ENCODE data around the gene LDAH.
"Not testable (repeated sequence)": the region's sequence is repeated elsewhere in the genome, so short reads cannot be mapped to it uniquely, and the experiment has no call there.

Gene LDAH

GRCh38 chr2:20722592-20723240, 100.2 kb downstream of the LDAH start:
- Histone ChIP-seq H3K4me3 (ENCODE audit: severe bottlenecking) (no peak overlapping the region), H3K27me3 (ENCODE audit: insufficient read depth, poor library complexity, severe bottlenecking) (no peaks in the 10 kb centered on the region), H3K9me3 (ENCODE audit: severe bottlenecking) (peaks cover 2% of the 10 kb centered on the region), H3K36me3 (ENCODE audit: low read depth) (peaks cover 7% of the 10 kb centered on the region; the same call in 1 of the 2 replicates), H3K27ac (ENCODE audit: poor library complexity, severe bottlenecking) (no peak overlapping the region), H3K4me1 (ENCODE audit: insufficient read depth, poor library complexity, severe bottlenecking) (no peaks in the 10 kb centered on the region)
- no peak for TF ChIP-seq CTCF (IDR thresholded peaks at IDR 0.05; ENCODE audit: poor library complexity, severe bottlenecking)
- ATAC-seq (ENCODE audit: low read depth) (no peak), DNase-seq (ENCODE audit: low spot score) (no peak)

DNA sequence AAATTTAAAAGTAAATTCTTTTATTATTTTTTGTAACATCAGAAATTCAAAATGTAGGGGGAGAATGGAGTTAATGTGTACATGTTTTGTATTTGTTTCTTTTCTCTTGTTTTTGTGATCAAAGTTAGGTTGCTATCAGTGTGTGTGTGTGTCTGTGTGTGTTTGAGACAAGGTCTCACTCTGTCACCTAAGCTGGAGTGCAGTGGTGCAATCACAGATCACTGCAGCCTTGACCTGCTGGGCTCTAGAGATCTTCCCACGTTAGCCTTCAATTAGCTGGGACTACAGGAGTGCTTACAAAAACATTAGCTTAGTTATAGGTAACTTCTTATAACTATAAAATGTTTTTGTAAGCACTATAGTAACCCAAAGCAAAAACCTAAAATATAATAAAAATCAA, 105.3 kb downstream of the LDAH start:
- Histone ChIP-seq H3K4me1 (ENCODE audit: insufficient read depth, poor library complexity, severe bottlenecking) (no peaks in the 10 kb centered on the region), H3K27me3 (ENCODE audit: insufficient read depth, poor library complexity, severe bottlenecking) (no peaks in the 10 kb centered on the region), H3K4me3 (ENCODE audit: severe bottlenecking) (no peak overlapping the region), H3K9me3 (ENCODE audit: severe bottlenecking) (peaks cover 2% of the 10 kb centered on the region), H3K36me3 (ENCODE audit: low read depth) (peaks cover 4% of the 10 kb centered on the region; the same call in 1 of the 2 replicates), H3K27ac (ENCODE audit: poor library complexity, severe bottlenecking) (no peak overlapping the region)
- no peak for DNase-seq (ENCODE audit: low spot score)
- TF ChIP-seq CTCF (IDR thresholded peaks at IDR 0.05; ENCODE audit: poor library complexity, severe bottlenecking): no peak
- ATAC-seq (ENCODE audit: low read depth): no peak

GRCh38 chr2:20716164-20716563, 106.7 kb downstream of the LDAH start:
- not testable (repeated sequence) for H3K36me3 ChIP-seq (ENCODE audit: low read depth); ATAC-seq (ENCODE audit: low read depth); H3K4me1 ChIP-seq (ENCODE audit: insufficient read depth, poor library complexity, severe bottlenecking); H3K9me3 ChIP-seq (ENCODE audit: severe bottlenecking); DNase-seq (ENCODE audit: low spot score); H3K4me3 ChIP-seq (ENCODE audit: severe bottlenecking); H3K27ac ChIP-seq (ENCODE audit: poor library complexity, severe bottlenecking); H3K27me3 ChIP-seq (ENCODE audit: insufficient read depth, poor library complexity, severe bottlenecking)

DNA sequence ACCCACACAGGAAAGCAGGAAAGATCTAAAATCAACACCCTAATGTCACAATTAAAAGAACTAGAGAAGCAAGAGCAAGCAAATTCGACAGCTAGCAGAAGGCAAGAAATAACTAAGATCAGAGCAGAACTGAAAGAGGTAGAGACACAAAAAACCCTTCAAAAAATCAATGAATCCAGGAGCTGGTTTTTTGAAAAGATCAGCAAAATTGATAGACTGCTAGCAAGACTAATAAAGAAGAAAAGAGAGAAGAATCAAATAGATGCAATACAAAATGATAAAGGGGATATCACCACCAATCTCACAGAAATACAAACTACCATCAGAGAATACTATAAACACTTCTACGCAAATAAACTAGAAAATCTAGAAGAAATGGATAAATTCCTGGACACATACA, 108.5 kb downstream of the LDAH start:
- H3K36me3 ChIP-seq (ENCODE audit: low read depth); H3K4me1 ChIP-seq (ENCODE audit: insufficient read depth, poor library complexity, severe bottlenecking): not testable (repeated sequence)

DNA sequence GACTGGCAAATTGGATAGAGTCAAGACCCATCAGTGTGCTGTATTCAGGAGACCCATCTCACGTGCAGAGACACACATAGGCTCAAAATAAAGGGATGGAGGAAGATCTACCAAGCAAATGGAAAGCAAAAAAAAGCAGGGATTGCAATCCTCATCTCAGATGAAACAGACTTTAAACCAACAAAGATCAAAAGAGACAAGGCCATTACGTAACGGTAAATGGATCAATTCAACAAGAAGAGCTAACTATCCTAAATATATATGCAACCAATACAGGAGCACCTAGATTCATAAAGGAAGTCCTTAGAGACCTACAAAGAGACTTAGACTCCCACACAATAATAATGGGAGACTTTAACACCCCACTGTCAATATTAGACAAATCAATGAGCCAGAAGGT, 109.3 kb downstream of the LDAH start:
- H3K4me1 ChIP-seq (ENCODE audit: insufficient read depth, poor library complexity, severe bottlenecking); DNase-seq (ENCODE audit: low spot score); H3K9me3 ChIP-seq (ENCODE audit: severe bottlenecking); ATAC-seq (ENCODE audit: low read depth); H3K27me3 ChIP-seq (ENCODE audit: insufficient read depth, poor library complexity, severe bottlenecking); H3K4me3 ChIP-seq (ENCODE audit: severe bottlenecking); H3K27ac ChIP-seq (ENCODE audit: poor library complexity, severe bottlenecking); H3K36me3 ChIP-seq (ENCODE audit: low read depth): not testable (repeated sequence)

More for the DNA sequence above, 108.5 kb downstream of the LDAH start:
- not testable (repeated sequence) for H3K4me3 ChIP-seq (ENCODE audit: severe bottlenecking); ATAC-seq (ENCODE audit: low read depth); DNase-seq (ENCODE audit: low spot score); H3K27ac ChIP-seq (ENCODE audit: poor library complexity, severe bottlenecking); H3K9me3 ChIP-seq (ENCODE audit: severe bottlenecking); H3K27me3 ChIP-seq (ENCODE audit: insufficient read depth, poor library complexity, severe bottlenecking)

- ATAC-seq (ENCODE audit: low read depth); H3K27me3 ChIP-seq (ENCODE audit: insufficient read depth, poor library complexity, severe bottlenecking); H3K4me1 ChIP-seq (ENCODE audit: insufficient read depth, poor library complexity, severe bottlenecking); H3K27ac ChIP-seq (ENCODE audit: poor library complexity, severe bottlenecking); H3K9me3 ChIP-seq (ENCODE audit: severe bottlenecking); DNase-seq (ENCODE audit: low spot score); H3K36me3 ChIP-seq (ENCODE audit: low read depth); H3K4me3 ChIP-seq (ENCODE audit: severe bottlenecking): not testable (repeated sequence)
Measured at GRCh38 chr2:20711641-20712040, 111.3 kb downstream of the LDAH start.

- Histone ChIP-seq H3K27ac (ENCODE audit: poor library complexity, severe bottlenecking) (no peak overlapping the region), H3K36me3 (ENCODE audit: low read depth) (no peaks in the 10 kb centered on the region; the same call in 1 of the 2 replicates), H3K4me1 (ENCODE audit: insufficient read depth, poor library complexity, severe bottlenecking) (no peaks in the 10 kb centered on the region), H3K27me3 (ENCODE audit: insufficient read depth, poor library complexity, severe bottlenecking) (no peaks in the 10 kb centered on the region), H3K4me3 (ENCODE audit: severe bottlenecking) (no peak overlapping the region), H3K9me3 (ENCODE audit: severe bottlenecking) (no peaks in the 10 kb centered on the region)
- DNase-seq (ENCODE audit: low spot score) (no peak), ATAC-seq (ENCODE audit: low read depth) (no peak)
- TF ChIP-seq CTCF (IDR thresholded peaks at IDR 0.05; ENCODE audit: poor library complexity, severe bottlenecking): no peak
Measured at GRCh38 chr2:20707601-20708000, 115.3 kb downstream of the LDAH start.

Measured in RWPE2 (cell line).